Lower lobe of right lung (tissue), 2 donors: ENCODE results near the gene ARL14EPL. TPM values are rescaled to one million over a fixed set of nuclear protein-coding genes. Genes with fewer than 3 reads are reported as not detected.
A peak's percentile ranks its signal among the peaks of the same experiment; 100 is the strongest.

Experiments used
- ATAC-seq, 2 donors: fragments of 200-7000 bp; cut with Tn5 transposase; one replicate each; pipeline ENCODE4 v1.9.1; 2020 to 2022; ENCODE audit warnings: mild to moderate bottlenecking in 2 of 2, moderate library complexity in 2 of 2
- DNase-seq: peaks from one replicate; pipeline ENCODE4 v3.0.0-alpha.2; 2020
- H3K27ac ChIP-seq: fragments of 200-600 bp; one replicate; pipeline ENCODE4 v1.8.0; 2022
- H3K27me3 ChIP-seq: fragments of 200-600 bp; one replicate; pipeline ENCODE4 v1.8.0; 2022; ENCODE audit warnings: low read depth
- H3K36me3 ChIP-seq: fragments of 200-600 bp; one replicate; pipeline ENCODE4 v1.8.0; 2022; ENCODE audit warnings: mild to moderate bottlenecking
- H3K4me1 ChIP-seq: fragments of 200-600 bp; one replicate; pipeline ENCODE4 v1.8.0; 2022
- H3K4me3 ChIP-seq: fragments of 200-600 bp; one replicate; pipeline ENCODE4 v1.8.0; 2022; ENCODE audit warnings: mild to moderate bottlenecking
- H3K9me3 ChIP-seq: fragments of 200-600 bp; one replicate; pipeline ENCODE4 v1.8.0; 2022
- CTCF ChIP-seq: fragments of 200-600 bp; IDR thresholded peaks from one replicate; pipeline ENCODE4 v1.8.0; 2022; ENCODE audit warnings: antibody characterized with exemption, mild to moderate bottlenecking
- intact Hi-C: fragments of 100-400 bp; cut with DNase I; formaldehyde crosslinking; loops from one replicate; pipeline ENCODE4 v1.11.0; 2022
- long read RNA-seq: library from polyadenylated mRNA; unstranded; transcript quantifications from one replicate; pipeline ENCODE4 v2.0.0, GENCODE V29; 2021
- total RNA-seq: library from RNA; stranded (reverse); fragmentation: NEBNext Ultra II Directional; extraction: Animal tissue kit (Norgen Biotek cat#: 25700); gene quantifications from one replicate; pipeline ENCODE4 v1.2.1, GENCODE V29; 2021
- donor health status: DM: no; HTN: yes; CAD: no; lungs with severe emphysema.

Gene ARL14EPL
- not detected for total RNA-seq
- long read RNA-seq = 0 reads

DNA sequence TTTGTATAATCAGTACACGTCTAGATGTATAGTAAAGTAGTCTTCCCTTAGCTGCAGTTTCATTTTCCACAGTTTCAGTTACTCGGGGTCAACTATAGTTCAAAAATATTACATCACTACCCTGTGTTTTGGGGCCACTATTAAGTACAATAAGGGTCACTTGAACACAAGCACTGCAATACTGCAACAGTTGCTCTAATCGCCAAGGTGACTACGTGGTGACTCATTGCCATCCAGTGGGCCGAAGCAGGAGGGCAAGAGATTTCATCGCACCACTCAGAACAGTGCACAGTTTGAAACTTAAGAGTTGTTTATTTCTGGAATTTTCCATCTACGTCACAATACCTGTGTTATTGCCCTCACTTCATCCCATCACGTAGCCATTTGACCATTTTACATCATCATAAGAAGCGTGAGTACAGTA is at the start of gene ARL14EPL:
Gene ARL14EPL, plus strand, starts transcription at position 379 of the 424 bp plus-strand sequence. CDS start 18,994 bp downstream, outside the sequence.
- no peaks in the 10 kb centered on the region for H3K36me3 ChIP-seq
- peak; percentile 33 for TF ChIP-seq CTCF
- ATAC-seq = peak; percentile 96 to 99
- peak; percentile 56 for DNase-seq
- no peak within 1 kb of the TSS for H3K4me3 ChIP-seq
- H3K9me3 ChIP-seq = no peaks in the 10 kb centered on the region
- H3K27me3 ChIP-seq = no peaks in the 10 kb centered on the region
- intact Hi-C loops = no loop called here
- no peak within 1 kb of the TSS for H3K27ac ChIP-seq
- H3K4me1 ChIP-seq = no peaks in the 10 kb centered on the region

- intact Hi-C loops = no loop called here
Measured at GRCh38 chr5:115983519-115983918, 48.8 kb upstream of the ARL14EPL start.

DNA sequence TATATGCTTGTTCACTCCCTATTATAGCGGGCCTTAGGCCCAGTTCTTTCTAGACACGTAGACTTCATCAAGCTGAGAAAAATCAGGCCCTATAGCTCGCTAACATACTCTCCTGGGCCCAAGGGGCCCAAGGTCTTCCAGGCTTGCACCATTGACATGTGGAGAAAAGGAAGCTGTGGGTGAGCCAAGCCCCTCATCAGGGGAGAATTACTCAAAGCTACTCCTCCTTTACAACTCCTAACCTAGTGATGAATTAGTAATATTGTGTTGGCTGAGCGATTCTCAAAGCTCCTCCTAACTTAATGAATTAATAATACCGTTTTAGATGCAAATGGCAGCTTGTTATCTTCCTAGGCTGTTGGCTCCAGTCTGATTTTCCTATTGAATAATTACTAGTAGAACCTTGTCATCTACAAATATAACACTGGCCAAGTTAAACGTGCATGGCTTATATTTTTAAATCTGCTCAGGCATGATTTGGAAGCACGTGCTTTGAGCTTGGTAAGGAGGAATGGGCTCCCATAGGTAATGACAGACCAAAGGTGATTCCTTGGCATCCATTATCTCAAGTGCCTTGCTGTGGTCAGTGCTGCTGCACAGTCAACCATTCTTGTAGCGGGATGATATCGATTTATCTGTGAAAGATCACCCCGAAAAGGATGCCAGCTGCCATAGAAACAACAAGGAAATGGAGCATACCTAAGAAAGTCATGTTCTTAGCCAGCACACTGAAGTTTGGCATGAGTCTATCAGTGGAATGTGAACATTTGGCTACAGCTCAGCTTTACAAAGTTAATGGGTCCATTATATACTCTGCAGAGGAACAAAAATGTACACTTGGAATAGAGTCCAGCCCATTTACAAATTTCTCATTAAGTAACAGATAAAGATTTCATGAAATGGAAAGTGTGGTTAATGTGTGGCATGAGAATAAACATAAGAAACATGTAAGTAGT is 46.2 kb upstream of the ARL14EPL start:
- intact Hi-C loops = no loop called here
- DNase-seq (no peak), ATAC-seq (peak in 1 of 2 donors; percentile 52)
- no peak overlapping the region for H3K4me3 ChIP-seq
- H3K27ac ChIP-seq = no peak overlapping the region
- H3K27me3 ChIP-seq = no peaks in the 10 kb centered on the region
- no peaks in the 10 kb centered on the region for H3K4me1 ChIP-seq
- H3K36me3 ChIP-seq = no peaks in the 10 kb centered on the region
- H3K9me3 ChIP-seq = no peaks in the 10 kb centered on the region
- no peak for TF ChIP-seq CTCF

More at GRCh38 chr5:115983519-115983918, 48.8 kb upstream of the ARL14EPL start:
- no peak for DNase-seq
- no peak overlapping the region for H3K27ac ChIP-seq
- no peak for ATAC-seq
- H3K4me3 ChIP-seq = no peak overlapping the region
- no peaks in the 10 kb centered on the region for H3K27me3 ChIP-seq
- no peaks in the 10 kb centered on the region for H3K4me1 ChIP-seq
- no peaks in the 10 kb centered on the region for H3K9me3 ChIP-seq
- H3K36me3 ChIP-seq = no peaks in the 10 kb centered on the region
- TF ChIP-seq CTCF = no peak

DNA sequence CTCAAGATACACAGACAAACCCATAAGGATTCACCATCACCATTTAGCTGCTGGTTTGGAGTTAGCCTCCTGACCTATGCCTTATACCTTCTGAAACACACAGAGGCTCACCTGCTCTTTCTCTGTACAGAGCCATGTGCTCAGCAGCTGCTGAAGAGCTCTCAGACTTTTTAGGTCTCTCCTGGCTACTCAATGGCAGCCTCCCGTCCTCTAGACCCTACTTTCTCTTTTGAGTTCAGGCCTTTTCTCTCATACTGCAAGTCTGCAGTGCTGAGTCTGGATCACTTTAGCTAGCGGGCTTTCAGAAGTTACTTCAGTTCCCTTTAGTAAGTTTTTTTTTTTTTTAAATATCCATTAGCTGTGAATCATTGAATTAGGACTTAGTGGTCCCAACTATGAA is 44.3 kb upstream of the ARL14EPL start:
- Histone ChIP-seq H3K36me3 (no peaks in the 10 kb centered on the region), H3K27ac (no peak overlapping the region), H3K9me3 (no peaks in the 10 kb centered on the region), H3K4me3 (no peak overlapping the region), H3K27me3 (no peaks in the 10 kb centered on the region), H3K4me1 (no peaks in the 10 kb centered on the region)
- ATAC-seq (no peak), DNase-seq (no peak)
- intact Hi-C loops = no loop called here
- TF ChIP-seq CTCF = no peak

GRCh38 chr5:115992848-115993350 is 39.4 kb upstream of the ARL14EPL start:
- ATAC-seq (no peak), DNase-seq (no peak)
- H3K4me1 ChIP-seq = no peaks in the 10 kb centered on the region
- H3K36me3 ChIP-seq = no peaks in the 10 kb centered on the region
- TF ChIP-seq CTCF = no peak
- H3K9me3 ChIP-seq = no peaks in the 10 kb centered on the region
- intact Hi-C loops = no loop called here
- H3K27me3 ChIP-seq = no peaks in the 10 kb centered on the region
- no peak overlapping the region for H3K27ac ChIP-seq
- H3K4me3 ChIP-seq = no peak overlapping the region
